Progenitor cell of endocrine pancreas (in vitro differentiated cells): ENCODE results near the gene SLC16A2. TPM values are rescaled to one million over a fixed set of nuclear protein-coding genes. Genes with fewer than 3 reads are reported as not detected.

Experiments used
- DNase-seq: peaks from one replicate; pipeline ENCODE4 v3.0.0; 2021; ENCODE audit warnings: low spot score; ENCODE audit not compliant: unreplicated experiment
- H3K27ac Mint-ChIP-seq: 2 replicates; pipeline ENCODE4 v1.8.0; 2021; ENCODE audit warnings: mild to moderate bottlenecking, moderate library complexity, mixed read lengths
- H3K27me3 Mint-ChIP-seq: 2 replicates; pipeline ENCODE4 v1.8.0; 2021; ENCODE audit warnings: mixed read lengths
- H3K36me3 Mint-ChIP-seq: 2 replicates; pipeline ENCODE4 v1.8.0; 2022; ENCODE audit warnings: mixed read lengths; ENCODE audit not compliant: insufficient read depth
- H3K4me1 Mint-ChIP-seq: 2 replicates; pipeline ENCODE4 v1.8.0; 2021; ENCODE audit warnings: low read depth, mixed read lengths
- H3K4me3 Mint-ChIP-seq: 2 replicates; pipeline ENCODE4 v1.8.0; 2021; ENCODE audit warnings: low read depth, mild to moderate bottlenecking, moderate library complexity, mixed read lengths
- H3K9me3 Mint-ChIP-seq: 2 replicates; pipeline ENCODE4 v1.8.0; 2021; ENCODE audit warnings: low read depth, mixed read lengths
- CTCF ChIP-seq: fragments of 200-600 bp; sonication (generic); IDR thresholded peaks from one replicate; pipeline ENCODE4 v1.5.0; 2021; ENCODE audit warnings: antibody characterized with exemption, mild to moderate bottlenecking; ENCODE audit not compliant: unreplicated experiment
- total RNA-seq: library from RNA; stranded (reverse); gene quantifications from 2 replicates; pipeline ENCODE4 v1.2.1, GENCODE V29; 2021

Gene SLC16A2
- total RNA-seq, 1 donor from 2014 or later = 9.0 TPM

DNA sequence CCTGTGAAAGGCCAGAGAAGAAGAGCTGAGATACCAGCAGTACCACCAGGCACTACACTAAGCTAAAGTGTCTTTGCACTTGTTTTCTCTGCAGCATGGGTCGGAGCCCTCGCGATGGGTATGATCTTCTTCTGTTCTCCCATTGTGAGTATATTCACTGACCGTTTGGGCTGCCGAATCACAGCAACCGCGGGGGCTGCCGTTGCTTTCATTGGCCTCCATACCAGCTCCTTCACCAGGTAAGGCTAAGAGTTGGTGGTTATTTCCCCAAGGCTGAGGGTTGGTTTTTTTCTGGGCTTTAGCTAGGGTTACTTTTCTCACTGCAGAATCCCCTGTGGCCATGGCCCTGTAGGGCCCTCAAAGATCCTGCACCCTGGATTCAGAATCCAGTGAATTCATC, 99.6 kb downstream of the SLC16A2 start:
- H3K9me3 Mint-ChIP-seq = peaks cover 8% of the 10 kb centered on the region
- no peak overlapping the region for H3K27ac Mint-ChIP-seq
- H3K4me3 Mint-ChIP-seq = no peak overlapping the region
- DNase-seq = no peak
- H3K36me3 Mint-ChIP-seq = peaks cover 1% of the 10 kb centered on the region
- H3K4me1 Mint-ChIP-seq = no peaks in the 10 kb centered on the region
- no peak for TF ChIP-seq CTCF
- no peaks in the 10 kb centered on the region for H3K27me3 Mint-ChIP-seq

GRCh38 chrX:74521961-74522751, 100.9 kb downstream of the SLC16A2 start:
- Mint-ChIP-seq H3K4me1 (no peaks in the 10 kb centered on the region), H3K4me3 (no peak overlapping the region), H3K36me3 (peaks cover 1% of the 10 kb centered on the region), H3K27ac (no peak overlapping the region), H3K9me3 (peaks cover 3% of the 10 kb centered on the region), H3K27me3 (no peaks in the 10 kb centered on the region)
- TF ChIP-seq CTCF = no peak
- DNase-seq = no peak

DNA sequence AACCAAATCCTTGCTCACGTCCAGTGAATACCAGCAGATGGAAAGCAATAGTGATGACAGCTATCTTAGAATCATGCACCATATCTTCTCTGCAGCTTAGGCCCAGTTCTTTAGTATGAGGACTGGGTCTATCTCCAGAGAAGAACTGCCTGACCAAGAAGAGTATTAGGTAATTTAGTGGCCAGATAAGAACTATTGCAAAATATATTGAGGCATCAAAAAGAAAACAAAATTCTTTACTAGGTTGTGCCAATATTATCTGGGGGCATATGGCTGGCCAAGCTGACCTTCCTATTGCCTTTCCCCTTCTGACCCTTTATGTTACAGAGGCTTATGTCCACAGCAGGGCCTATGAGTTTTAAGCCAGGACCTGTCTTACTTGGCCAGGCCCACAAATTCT, 101.9 kb downstream of the SLC16A2 start:
- no peak for DNase-seq
- Mint-ChIP-seq H3K27me3 (no peaks in the 10 kb centered on the region), H3K36me3 (peaks cover 1% of the 10 kb centered on the region), H3K9me3 (peaks cover 3% of the 10 kb centered on the region), H3K27ac (no peak overlapping the region), H3K4me1 (no peaks in the 10 kb centered on the region), H3K4me3 (no peak overlapping the region)
- TF ChIP-seq CTCF = no peak

DNA sequence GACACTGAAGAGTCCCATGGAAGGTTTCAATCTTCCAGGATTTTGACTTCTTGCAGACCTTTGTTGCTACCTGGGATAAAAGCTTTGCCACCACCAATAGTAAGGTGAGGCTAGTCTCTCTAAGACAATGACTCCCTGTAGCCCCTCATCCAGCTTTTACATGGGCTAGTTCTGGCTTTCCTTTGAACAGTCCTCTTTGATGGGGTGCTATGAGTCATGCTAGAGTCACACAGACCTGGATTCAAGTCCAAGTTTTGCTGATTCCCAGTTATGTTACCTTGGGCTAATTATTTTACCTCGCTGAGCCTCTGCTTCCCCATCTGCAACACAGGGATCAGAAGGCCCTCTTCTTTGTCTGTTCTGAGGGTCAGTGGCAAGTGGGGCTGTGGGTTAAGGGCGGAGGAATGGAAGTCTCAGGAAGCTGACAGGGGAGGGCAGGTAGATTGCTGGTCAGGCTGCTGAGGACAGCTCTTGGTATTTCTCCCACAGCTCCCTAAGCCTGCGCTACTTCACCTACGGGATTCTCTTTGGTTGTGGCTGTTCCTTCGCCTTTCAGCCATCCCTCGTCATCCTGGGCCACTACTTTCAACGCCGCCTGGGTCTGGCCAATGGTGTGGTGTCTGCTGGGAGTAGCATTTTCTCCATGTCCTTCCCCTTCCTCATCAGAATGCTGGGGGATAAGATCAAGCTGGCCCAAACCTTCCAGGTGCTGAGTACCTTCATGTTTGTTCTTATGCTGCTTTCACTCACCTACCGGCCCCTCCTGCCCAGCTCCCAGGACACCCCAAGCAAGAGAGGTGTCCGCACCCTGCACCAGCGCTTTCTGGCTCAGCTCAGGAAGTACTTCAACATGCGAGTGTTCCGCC, 102.8 kb downstream of the SLC16A2 start:
- DNase-seq = no peak
- peaks cover 3% of the 10 kb centered on the region for H3K36me3 Mint-ChIP-seq
- H3K4me3 Mint-ChIP-seq = no peak overlapping the region
- no peaks in the 10 kb centered on the region for H3K4me1 Mint-ChIP-seq
- no peaks in the 10 kb centered on the region for H3K27me3 Mint-ChIP-seq
- H3K9me3 Mint-ChIP-seq = peaks cover 3% of the 10 kb centered on the region
- no peak for TF ChIP-seq CTCF
- no peak overlapping the region for H3K27ac Mint-ChIP-seq

DNA sequence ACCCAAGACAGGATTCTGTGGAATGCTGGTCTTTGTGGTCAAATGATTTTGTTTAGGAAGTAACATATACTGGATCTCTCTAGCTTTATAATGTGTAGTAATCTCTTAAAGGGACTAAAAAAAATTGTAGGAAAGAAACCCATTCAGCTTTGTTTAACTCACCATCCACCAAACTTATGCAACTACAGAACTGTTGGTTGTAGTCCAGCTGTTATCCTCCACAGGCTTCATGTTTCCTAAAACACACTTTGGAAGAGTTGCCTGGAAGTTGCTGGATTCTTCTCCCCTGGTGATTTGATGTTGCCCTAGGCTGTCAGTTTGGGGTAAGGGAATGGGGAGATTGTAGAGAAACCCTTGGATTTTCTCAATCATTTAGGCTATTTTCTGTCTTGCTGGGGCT, 103.8 kb downstream of the SLC16A2 start:
- no peak overlapping the region for H3K4me3 Mint-ChIP-seq

More for the DNA sequence above, 103.8 kb downstream of the SLC16A2 start:
- Mint-ChIP-seq H3K27ac (no peak overlapping the region), H3K9me3 (peaks cover 3% of the 10 kb centered on the region), H3K36me3 (peaks cover 3% of the 10 kb centered on the region), H3K27me3 (no peaks in the 10 kb centered on the region), H3K4me1 (no peaks in the 10 kb centered on the region)
- DNase-seq = no peak
- TF ChIP-seq CTCF = no peak
